ENCODE measurements around the gene SYT8. TPM values are rescaled to one million over a fixed set of nuclear protein-coding genes. Genes with fewer than 3 reads are reported as not detected.

SYT8 gene
- total RNA-seq, 1 experiment from 2014 or later = 7.8 TPM

DNA sequence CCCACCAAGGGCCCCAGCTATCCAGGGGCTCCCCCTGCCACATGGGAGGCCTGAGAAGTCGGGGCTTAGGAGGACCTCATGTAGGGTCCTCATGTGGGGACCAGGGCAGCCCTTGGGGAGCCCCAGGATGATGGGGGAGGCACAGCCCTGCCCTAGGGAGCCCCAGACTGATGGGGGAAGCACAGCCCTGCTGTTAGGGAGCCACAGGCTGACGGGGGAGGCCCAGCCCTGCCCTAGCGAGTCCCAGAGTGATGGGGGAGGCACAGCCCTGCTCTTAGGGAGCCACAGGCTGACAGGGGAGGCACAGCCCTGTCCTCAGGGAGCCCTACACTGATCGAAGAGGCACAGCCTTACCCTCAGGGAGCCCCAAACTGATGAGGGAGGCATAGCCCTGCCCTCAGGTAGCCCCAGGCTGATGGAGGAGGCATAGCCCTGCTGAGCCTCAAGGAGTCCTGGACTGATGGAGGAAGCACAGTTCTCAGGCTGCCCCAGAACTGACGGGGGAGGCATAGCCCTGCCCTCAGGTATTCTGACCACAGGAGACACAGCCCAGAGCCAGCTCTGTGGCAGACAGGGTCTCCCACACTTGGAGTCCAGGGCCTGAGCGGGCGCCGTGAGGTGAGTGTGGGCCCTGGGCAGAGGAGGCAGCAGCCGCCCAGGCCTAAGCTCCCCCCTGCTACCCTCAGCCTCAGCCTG, 46.1 kb downstream of the SYT8 start:
- no peak overlapping the region for H3K27ac ChIP-seq (ENCODE audit: low read length)
- no peaks in the 10 kb centered on the region for H3K9me2 ChIP-seq (replicated peaks; ENCODE audit: low read length)
- no peaks in the 10 kb centered on the region for H3K4me1 ChIP-seq (ENCODE audit: insufficient read depth, low read length)
- H3K36me3 ChIP-seq (ENCODE audit: low read depth, low read length) = no peaks in the 10 kb centered on the region
- intact Hi-C loops (cut with micrococcal nuclease) = no loop called here
- DNase-seq (no peak), ATAC-seq (no peak)
- H4K20me1 ChIP-seq (ENCODE audit: low read length) = no peaks in the 10 kb centered on the region
- no peak overlapping the region for H2AFZ ChIP-seq (ENCODE audit: low read length)
- no peaks in the 10 kb centered on the region; the same call in 1 of the 2 replicates for H3K27me3 ChIP-seq (ENCODE audit: low read length)
- no peaks in the 10 kb centered on the region for H3K79me2 ChIP-seq (ENCODE audit: low read length)
- no peak overlapping the region for H3K4me3 ChIP-seq (ENCODE audit: low read length)
- TF ChIP-seq, protein P1, sequence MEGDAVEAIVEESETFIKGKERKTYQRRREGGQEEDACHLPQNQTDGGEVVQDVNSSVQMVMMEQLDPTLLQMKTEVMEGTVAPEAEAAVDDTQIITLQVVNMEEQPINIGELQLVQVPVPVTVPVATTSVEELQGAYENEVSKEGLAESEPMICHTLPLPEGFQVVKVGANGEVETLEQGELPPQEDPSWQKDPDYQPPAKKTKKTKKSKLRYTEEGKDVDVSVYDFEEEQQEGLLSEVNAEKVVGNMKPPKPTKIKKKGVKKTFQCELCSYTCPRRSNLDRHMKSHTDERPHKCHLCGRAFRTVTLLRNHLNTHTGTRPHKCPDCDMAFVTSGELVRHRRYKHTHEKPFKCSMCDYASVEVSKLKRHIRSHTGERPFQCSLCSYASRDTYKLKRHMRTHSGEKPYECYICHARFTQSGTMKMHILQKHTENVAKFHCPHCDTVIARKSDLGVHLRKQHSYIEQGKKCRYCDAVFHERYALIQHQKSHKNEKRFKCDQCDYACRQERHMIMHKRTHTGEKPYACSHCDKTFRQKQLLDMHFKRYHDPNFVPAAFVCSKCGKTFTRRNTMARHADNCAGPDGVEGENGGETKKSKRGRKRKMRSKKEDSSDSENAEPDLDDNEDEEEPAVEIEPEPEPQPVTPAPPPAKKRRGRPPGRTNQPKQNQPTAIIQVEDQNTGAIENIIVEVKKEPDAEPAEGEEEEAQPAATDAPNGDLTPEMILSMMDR (conservative IDR thresholded peaks at IDR 0.05; ENCODE audit: low read depth, low read length) = no peak
- TF ChIP-seq EZH2 (IDR thresholded peaks at IDR 0.05; ENCODE audit: low read length, unreplicated experiment) (no peak), EZH2phosphoT487 (IDR thresholded peaks at IDR 0.05; ENCODE audit: borderline replicate concordance, low read length) (no peak)
- POLR2A ChIA-PET (ENCODE audit: unreplicated experiment) = no interaction called here
- CTCF ChIA-PET = interaction anchor here (1.1 kb wide), 1 partner anchor 271 kb away, joined by 4 read pairs; no protein-coding TSS in a partner anchor
- no peaks in the 10 kb centered on the region for H3F3A ChIP-seq (ENCODE audit: low read length, unreplicated experiment)
- BruUV-seq (replicated peaks) = no TSS peak
- H3K4me2 ChIP-seq (ENCODE audit: low read length) = no peak overlapping the region
- H3K9me3 ChIP-seq (ENCODE audit: low read length) = no peaks in the 10 kb centered on the region
- H3K9ac ChIP-seq (ENCODE audit: low read length) = no peak overlapping the region

DNA sequence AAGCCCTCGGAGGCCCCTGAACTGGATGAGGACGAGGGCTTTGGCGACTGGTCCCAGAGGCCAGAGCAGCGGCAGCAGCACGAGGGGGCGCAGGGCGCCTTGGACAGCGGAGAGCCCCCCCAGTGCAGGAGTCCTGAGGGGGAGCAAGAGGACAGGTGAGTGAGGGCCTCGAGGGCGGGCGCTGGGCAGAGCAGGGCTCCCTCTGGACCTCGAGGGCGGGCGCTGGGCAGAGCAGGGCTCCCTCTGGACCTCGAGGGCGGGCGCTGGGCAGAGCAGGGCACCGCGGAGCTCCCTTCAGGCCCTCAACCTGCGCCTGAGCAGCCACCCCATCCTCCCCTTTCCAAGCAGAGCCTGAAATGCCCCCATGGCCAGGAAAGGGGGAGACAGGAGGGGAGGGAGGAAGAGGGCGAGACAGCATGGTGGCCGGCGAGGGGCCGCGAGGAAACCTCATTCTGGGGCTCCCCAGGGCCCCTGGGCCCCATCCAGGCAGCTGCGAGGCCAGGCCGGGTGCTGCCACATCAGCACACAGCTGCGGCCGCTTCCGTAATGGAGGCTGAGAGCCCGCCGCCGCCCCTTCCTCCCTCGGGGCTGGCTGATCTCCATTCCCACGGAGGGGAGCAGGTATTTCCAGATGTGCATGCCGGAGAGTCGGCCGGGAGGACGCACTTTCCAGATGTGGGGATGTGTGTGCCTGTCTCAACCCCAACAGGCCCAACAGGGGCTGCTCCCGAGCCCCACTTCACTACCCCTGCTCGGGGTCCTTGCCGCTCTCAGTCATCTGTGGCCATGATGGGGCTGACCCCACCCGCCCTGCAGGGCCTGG, 46.9 kb downstream of the SYT8 start:
- no peaks in the 10 kb centered on the region for H3F3A ChIP-seq (ENCODE audit: low read length, unreplicated experiment)
- no peaks in the 10 kb centered on the region for H3K36me3 ChIP-seq (ENCODE audit: low read depth, low read length)
- H3K79me2 ChIP-seq (ENCODE audit: low read length) = no peaks in the 10 kb centered on the region
- H3K9me2 ChIP-seq (replicated peaks; ENCODE audit: low read length) = no peaks in the 10 kb centered on the region
- intact Hi-C loops (cut with micrococcal nuclease) = no loop called here
- no peak overlapping the region for H3K9ac ChIP-seq (ENCODE audit: low read length)
- DNase-seq (no peak), ATAC-seq (no peak)
- no peak for TF ChIP-seq EZH2phosphoT487 (IDR thresholded peaks at IDR 0.05; ENCODE audit: borderline replicate concordance, low read length)
- no peak for TF ChIP-seq EZH2 (IDR thresholded peaks at IDR 0.05; ENCODE audit: low read length, unreplicated experiment)
- H3K4me2 ChIP-seq (ENCODE audit: low read length) = no peak overlapping the region
- H3K4me1 ChIP-seq (ENCODE audit: insufficient read depth, low read length) = no peaks in the 10 kb centered on the region
- no TSS peak for BruUV-seq (replicated peaks)
- H3K4me3 ChIP-seq (ENCODE audit: low read length) = no peak overlapping the region
- ChIA-PET CTCF (interaction anchor here (0.6 to 1.3 kb wide), 10 partner anchors 24 to 272 kb away, joined by 3 to 28 read pairs (median 4); no protein-coding TSS in a partner anchor), POLR2A (ENCODE audit: unreplicated experiment) (no interaction called here)
- no peaks in the 10 kb centered on the region for H4K20me1 ChIP-seq (ENCODE audit: low read length)
- no peak overlapping the region for H3K27ac ChIP-seq (ENCODE audit: low read length)
- no peak overlapping the region for H2AFZ ChIP-seq (ENCODE audit: low read length)
- no peaks in the 10 kb centered on the region for H3K9me3 ChIP-seq (ENCODE audit: low read length)
- H3K27me3 ChIP-seq (ENCODE audit: low read length) = no peaks in the 10 kb centered on the region; the same call in 1 of the 2 replicates

Data from PC-3 (cell line).